Stimulated activated CD4-positive, alpha-beta T cell treated with anti-CD3 and anti-CD28 coated beads, Interleukin-4, amount 100 ng/mL, for 4 hours (primary cell): ENCODE data around the gene FCGBP.

Source experiments
- DNase-seq, 2 experiments: peaks; one replicate each; pipeline ENCODE4 v3.0.0-alpha.2; 2020

Gene FCGBP

DNA sequence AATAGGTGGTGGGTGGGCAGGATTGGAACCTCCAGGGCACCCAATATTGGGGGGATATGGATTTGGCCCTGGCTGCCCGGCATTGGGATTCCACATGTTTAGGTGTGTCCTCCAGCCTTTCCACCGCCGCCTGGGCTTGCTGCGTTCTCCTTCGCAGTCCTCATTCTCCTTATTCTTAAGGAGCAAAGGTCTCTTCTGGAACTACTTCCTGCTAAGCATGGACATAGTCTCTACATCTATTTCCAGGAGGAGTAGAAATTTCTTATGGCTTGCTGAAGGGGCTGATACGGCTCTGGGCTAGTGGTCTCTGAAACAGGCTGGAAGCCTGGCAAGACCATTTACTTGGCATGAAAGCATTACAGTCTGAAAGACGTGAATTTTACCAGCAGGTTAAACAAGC lies 9.2 kb upstream of the FCGBP start:
- DNase-seq: no peak

DNA sequence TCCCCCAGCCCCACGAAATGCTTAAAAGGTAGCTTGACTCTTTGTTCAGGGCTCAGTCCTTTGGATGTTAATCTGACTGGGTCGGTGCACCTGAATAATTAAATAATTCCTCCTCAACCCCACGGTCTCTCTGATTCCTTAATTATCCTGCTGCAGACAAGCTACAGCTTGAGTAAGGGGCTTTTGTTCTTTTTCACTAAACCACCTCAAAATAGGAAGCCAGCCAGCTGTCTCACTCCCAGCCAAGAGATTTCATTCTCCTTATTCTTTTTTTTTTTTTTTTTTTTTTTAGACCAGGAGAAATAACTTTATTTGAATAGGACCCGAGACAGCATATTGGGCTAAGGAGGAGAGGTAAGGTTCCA lies 7.9 kb upstream of the FCGBP start:
- no peak for DNase-seq

DNA sequence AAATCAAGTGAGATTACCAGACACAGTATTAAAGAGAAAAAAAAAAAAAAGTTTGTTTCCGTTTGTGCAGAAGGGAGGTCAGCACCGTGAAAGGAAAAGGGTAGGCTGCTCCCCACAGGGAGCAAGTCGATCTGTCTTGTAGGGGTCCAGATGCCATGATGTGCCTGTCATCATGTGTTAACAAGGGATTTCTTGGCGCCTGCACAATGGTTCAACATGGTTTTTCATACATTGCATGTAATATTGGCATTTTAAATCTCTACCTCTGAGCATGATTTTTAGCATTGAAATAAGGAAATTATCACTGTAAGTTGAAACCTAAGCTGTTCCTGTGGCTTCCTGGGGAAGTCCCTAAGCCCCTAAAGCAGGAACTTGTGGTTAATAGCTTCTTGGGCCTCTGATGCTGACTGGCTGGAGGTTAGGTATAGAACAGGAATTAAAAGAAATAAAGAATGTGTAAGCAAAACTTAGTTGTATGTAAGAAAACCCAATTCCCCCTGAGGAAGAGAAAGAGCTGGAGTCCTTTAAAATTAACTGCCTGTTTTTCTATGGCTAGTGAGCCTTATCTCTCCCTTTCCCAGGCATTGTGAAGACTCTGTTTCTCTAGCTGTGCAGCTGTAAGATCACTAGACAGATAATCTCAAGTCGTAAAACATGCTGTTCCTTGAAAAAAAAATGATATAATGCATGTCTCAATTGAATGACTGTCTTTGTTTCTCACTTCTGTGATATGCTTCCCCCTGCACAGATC lies 7.4 kb upstream of the FCGBP start:
- DNase-seq: peak in 1 of 2 experiments; percentile 65

DNA sequence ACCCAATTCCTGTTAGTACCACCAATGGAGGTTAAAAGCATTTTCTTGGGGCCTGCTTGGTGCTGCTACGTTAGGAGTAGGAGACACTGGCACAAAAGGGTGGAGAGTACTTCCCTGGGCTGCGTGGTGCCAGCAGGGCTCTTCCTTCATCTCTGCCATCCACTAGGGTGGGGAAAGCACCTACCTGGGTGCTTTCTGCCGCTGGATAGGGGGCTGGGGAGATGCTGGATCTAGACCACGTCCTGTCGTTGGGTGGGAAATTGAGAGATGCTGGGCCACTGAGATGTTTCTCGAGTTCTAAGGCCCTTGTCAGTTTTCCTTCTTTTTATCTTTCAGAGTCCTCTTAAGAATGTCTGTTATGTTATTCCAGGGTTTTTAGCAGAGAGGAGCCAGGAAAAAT lies 6.7 kb upstream of the FCGBP start:
- no peak for DNase-seq

DNA sequence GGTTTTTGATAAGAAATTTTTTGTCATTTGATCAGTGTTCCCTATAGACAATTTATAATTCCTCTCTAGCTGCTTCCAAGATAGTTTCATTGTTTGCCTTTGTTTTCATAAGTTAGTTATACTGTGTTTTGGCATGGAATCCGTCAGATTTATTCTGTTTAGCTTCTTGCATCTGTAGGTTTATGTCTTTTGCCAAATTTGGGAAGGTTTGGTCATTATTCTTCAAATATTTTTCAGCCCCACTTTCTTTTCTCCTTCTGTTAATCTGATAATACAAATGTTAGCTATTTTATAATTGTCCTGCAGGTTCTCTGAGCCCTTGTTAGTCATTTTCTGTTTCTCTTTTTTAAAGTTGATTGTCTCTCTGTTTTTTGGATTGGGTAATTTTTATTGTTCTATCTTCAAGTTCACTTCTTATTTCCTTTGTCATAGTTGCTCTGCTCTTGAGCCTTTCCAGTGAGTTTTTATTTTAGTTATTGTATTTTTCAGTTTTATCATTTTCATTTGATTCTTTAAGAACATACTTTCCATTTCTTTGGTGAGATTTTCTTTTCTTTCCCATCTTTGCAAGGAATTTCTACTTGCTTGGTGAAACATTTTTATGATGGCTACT lies 5.9 kb upstream of the FCGBP start:
- no peak for DNase-seq

DNA sequence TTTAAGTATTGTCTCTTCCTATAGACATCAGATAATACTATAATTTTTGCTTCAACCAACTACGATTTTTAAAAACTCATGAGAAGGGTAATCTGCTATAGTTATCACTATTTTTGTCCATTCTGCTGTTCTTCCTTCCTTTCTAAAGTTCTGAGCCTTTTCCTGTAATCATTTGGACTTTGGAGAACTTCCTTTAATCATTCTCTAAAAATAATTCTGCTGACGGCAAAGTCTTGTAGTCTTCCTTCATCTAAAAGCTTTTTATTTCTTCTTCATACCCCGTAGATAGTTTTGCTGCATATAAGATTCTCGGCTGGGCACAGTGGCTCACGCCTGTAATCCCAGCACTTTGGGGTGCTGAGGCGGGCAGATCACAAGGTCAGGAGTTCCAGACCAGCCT lies 5.1 kb upstream of the FCGBP start:
- DNase-seq: no peak

DNA sequence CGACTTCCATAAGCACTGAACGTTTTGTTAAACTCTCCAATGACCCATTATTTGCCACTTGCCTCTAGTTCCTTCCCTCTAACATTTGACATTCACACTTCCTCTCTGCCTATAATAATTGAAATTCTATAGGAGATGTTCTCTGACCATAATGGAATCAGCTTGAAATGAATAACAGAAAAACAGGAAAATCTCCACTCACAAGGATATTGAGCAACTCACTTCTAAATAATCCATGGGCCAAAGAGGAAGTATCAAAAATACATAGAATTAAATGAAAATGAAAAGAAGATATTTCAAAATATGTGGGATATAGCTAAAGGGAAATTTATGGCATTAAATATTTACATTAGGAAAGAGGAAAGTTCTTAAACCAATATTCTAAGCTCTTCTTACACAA lies 3.4 kb upstream of the FCGBP start:
- DNase-seq: no peak

DNA sequence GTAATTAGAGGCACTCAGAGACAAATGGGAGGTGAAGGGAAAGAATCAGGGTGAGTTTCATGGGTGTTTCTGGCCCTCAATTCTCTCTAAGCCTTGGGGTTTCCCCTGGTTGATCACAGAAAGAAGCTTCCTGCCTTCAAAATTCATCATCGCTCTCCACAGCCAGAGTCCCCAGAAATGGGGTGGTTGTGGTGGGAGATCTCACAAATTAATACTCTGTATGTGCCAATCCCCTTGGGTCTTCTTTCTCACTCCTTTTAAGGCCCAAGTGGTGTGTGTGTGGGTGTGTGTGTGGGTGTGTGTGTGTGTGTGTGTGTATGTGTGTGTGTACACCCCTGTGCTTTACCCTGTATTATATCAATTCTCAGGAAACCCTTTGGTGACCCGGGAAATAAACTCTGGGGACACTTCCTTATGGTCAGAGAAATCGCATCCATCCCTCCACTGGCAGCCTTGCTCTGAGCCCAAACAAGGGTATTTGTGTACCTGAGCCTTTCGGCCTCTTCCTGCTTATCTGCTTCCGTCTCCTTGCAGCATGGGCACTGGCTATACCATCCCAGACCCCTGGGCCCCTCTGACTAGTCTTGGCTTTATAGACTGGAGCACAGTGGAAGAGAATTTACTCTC lies 2.8 kb upstream of the FCGBP start:
- peak; percentile 22 to 69 for DNase-seq

DNA sequence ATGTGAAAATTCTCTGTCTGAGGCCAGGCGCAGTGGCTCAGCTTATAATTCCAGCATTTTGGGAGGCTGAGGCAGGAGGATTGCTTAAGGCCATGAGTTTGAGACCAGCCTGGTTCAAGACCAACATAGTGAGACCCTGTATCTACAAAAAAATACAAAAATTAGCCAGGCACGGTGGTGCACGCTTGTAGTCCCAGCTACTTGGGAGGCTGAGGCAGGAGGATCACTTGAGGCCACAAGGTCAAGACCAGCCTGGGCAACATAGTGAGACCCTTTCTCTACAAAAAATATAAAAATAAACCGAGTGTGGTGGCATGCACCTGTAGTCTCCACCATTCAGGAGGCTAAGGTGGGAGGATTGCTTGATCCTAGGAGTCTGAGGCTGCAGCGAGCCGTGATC lies 2.2 kb upstream of the FCGBP start:
- DNase-seq: no peak

DNA sequence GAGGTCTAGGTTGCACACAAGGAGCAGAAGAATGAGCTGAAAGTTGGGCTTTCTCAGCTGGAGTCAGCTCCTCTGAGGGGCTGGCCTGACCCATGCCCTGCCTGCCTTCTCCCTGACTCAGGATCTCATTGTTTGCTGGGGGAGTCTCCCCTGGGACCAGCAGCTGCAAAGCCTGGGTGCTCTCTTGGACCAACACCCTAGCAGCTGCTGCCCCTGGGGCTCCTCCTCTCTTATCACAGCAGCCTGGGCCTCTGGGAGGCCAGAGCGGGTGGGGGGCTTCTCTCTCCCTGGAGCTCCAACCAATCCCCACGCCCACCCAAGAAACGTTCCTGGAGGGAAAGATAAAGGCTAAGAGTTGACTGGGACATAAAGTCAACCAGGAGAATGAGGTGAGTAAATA lies 1.6 kb upstream of the FCGBP start:
- DNase-seq: no peak

DNA sequence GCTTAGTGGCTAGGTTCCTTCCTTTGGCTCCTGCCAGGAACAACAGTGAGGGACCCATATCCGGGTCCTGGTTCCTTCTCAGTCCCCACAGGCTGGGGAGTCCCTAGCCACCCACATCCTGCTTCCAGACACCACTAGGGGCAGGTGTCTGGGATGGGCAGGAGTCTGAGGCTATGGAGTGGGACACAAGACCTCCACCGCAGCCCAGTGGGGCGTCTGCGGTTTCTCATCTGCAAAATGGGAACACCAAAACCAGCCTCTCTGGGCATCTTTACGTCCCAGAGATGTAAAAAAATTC lies 879 bp upstream of the FCGBP start:
- DNase-seq: no peak

DNA sequence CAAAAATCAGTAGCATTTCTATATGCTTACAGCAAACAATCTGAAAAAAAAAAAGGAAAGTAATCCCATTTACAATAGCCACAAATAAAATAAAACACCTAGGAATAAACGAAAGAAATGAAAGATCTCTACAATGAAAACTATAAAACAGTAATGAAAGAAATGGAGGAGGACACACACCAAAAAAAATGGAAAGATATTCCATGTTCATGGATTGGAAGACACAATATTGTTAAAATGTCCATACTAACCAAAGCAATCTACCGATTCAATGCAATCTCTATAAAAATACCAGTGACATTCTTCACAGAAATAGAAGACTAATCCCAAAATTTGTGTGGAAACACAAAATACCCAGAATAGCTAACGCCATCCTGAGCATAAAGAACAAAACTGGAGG lies 4.7 kb downstream of the FCGBP start:
- DNase-seq: no peak

DNA sequence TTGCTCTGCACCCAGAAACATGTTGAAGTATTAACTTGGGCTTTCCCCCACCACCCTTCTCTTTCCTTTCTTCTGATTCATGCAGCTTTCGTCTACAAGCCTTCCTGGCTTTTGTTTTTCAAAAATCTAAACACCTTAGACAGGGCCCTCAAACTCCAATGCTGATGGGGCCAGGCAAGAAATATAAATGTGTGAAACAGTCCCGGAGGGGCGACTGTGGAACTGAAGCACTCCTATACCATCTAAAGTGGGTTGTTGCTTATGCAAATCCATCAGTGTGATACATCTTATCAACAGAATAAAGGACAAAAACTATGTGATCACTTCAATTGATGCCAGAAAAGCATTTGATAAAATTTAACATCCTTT lies 6.1 kb downstream of the FCGBP start:
- no peak for DNase-seq

DNA sequence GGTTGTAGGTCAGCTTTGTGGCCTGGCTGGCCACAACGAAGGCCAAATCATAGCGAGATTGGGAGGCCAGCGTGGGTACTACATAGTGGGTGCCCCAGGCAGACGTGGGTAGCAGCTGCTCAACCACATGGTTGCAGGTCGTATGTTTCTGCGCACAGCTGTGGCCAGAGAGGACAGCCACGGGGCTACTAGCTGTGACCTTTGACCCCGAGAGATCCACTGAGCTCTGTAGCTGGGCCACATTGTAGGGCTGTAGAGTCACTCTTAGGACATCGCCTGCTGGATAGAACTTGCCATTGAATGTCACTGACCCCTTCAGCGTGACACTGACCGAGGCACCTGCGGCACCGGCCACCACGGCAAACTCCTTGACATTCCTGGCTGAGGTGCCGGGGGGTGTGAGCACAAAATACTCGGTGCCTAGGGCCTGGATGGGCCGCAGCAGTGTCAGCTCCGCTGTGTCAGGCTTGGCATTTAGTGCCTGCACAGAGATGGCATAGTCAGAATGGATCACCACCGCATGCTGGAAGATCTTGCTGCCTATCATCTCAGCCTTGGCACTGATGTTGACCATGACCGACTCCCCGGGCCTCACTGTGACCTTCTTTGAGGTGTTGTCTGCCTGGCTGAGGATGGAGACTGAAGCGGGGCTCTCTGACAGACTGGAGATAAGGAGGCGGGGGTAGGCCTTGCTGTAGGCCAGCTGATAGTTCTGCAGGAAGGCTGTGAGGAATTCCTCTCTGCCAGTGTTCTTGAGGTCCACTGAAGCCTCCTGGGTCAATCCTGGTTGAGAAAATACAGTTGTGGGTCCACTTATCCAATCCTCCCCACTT lies 6.7 kb downstream of the FCGBP start:
- DNase-seq: no peak

DNA sequence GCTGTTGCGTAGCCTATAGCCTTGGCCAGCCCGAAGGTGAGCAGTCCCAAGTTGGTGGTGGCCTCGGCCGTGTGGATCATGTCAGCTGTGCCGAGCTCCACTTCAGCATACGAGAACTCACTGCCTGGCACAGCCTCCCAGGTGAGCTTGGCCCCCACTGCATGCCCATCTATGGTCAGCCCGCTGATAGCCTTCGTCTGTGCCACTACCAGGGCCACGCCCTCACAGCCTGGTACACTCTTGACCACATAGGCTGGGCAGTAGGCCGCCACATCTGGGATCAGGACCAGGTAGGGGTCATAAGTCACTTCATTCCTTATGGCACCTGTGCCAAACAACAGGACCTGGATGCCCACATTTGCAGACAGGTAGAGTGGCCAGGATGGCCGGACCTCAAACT lies 7.4 kb downstream of the FCGBP start:
- DNase-seq: no peak

DNA sequence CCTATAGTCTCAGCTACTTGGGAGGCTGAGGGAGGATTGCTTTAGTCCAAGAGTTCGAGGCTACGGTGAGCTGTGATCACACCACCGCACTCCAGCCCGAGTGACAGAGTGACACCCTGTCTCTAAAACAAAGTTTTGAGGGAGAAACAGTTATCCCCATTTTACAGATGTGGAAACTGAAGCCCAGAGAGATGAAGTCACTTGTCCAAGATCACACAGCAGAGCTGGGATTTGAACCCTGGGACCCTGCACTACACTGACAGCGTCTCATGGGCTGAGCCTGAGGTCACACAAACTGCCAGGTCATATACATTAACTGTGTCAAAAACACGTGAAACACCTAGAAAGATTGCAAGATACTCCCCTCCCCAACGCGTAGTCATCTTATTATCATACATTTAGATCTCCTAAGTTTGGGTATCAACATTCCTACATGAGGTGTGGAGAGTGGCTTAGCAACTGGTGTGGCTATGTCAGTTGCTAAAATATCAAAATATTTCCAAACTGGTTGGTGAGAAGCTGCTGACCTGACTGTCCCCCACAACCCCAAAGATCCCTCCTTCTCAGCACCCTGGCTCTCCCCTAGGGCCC lies 8.2 kb downstream of the FCGBP start:
- DNase-seq: no peak

DNA sequence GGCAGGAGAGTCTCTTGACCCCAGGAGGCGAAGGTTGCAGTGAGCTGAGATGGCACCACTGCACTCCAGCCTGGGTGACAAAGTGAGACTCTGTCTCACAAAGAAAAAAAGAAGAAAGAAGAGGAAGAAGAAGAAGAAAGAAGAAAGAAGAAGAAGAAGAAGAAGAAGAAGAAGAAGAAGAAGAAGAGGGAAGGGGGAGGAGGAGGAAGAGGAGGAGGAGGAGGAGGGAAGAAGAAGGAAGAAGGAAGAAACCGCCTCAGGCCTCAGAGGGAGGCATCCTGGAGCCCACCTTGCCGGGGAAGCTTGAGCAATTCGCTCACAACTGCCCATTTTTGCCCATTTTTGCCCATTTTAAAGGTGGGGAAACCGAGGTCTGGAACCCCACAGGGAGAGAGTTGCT lies 9.5 kb downstream of the FCGBP start:
- no peak for DNase-seq

DNA sequence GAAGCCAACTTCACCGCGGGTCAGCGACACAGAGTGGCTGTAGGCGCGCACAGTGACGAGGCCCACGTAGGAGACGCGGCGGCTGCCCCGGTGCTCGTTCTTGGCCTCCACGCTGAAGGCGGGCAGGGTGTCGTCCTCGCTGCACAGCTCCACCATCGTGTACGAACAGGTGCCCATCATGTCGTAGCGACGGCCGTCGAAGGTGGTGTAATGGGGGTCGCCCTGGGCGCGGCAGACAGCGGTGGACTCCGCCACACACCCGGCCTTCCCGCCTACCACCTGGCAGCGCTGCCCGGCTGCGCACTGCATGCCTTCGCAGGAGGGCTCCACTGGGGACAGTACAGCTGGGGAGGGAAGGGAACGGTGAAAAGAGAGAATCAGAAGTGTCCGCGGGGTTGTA lies 10.0 kb downstream of the FCGBP start:
- no peak for DNase-seq

DNA sequence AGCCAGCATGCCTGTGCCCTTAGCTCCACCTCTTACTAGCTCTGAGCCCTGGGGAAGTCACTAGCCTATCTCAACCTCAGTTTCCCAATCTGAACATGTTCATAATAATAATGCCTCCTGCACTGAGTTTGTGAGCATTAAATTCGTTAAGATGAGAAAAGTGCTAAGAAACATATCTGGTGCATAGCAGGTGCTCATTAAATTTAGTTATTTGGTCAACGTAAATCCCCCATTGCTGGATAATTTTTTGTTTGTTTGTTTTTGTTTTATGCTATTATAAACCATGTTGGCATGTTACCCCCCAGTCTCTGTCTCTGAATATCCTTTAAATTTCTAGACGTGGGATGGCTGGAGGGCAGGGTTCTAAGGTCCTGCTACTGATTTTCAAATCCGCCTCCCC lies 10.6 kb downstream of the FCGBP start:
- DNase-seq: no peak

DNA sequence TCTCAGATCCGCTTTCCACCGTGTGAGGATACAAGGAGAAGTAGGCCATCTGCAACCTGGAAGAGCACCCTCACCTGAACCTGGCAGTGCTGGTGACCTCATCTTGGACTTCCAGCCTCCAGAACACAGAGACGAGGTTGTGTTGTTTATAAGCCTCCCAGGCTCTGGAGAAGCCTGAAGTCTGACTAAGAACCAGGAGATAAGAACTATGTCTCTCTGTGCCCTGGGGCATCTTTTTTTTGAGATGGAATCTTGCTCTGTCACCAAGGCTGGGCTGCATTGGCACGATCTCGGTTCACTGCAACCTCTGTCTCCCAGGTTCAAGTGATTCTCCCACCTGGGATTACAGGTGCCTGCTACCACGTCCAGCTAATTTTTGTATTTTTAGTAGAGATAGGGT lies 14.5 kb downstream of the FCGBP start:
- no peak for DNase-seq

DNA sequence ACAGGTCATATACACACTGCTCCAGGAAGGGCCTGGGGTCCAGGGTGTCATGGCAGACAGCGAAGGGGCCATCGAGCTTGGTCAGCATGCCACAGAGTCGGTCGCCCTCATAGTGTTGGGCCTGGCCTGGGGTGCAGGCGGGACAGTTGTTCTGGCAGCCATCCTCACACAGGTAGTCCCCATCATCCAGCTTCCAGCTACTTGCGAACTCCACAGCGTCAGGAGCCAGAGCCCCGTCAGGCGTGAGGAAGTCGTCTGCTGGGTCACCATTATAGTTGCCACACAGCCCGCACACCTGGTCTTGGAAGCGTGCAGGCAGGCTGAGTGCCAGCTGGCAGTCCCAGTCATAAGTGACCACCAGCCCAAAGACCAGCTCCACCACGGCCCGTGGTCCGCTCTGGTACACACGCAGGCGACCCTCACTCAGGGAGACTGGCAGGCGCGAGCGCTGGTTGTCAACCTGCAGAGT lies 16.2 kb downstream of the FCGBP start:
- no peak for DNase-seq

DNA sequence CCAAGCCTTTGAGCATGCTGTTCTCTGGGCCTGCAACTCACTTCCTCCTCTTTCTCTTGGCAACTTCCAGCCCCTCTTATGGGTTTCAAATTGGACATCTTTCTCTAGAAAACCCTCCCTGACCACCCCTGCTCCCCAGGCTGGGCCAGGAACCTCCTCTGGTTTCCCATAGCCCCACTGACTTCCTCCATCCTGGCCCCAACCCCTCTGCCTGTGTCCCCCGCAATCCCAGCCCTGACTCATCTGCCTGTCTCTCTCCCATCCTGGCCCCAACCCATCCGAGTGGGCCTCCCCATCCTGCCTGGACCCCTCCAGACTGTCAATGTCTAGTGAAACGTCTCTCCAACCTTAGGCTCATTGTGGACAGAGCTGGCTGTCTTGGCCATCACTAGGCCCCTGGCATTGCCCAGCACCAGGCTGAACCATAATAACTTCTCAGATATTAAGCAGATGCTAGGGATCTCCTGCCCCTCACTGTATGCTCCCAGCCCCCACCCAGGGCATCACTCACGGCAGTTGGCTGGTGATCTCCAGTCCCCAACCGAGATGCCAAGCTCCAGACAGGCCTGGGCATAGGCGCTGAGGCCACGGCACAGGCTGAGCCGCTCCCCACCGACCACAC lies 16.8 kb downstream of the FCGBP start:
- no peak for DNase-seq

DNA sequence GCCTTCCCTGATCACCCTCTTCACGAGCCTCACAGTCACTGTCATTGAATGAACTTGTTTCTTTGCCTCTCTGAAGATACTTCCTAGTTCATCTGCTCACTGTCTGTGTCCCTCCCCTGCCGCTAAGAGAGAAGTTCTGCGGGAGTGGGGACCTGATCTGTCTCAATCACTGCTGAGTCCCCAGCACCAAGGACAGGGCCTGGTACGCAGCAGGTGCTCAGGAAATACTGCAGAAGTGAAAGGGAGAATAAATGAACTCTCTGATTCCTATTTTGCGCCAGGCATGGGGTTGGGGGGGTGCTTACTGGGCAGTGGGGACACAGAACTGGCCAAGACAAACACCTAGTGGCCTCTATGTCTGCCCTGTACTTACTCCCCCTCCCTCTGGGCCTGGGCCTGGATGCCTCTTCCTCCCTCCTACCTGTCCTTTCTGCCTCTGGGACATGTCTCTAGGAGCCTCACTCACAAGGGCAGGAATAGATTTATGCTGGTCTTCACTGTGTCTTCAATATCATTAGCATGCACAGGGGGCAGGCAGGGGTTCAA lies 17.5 kb downstream of the FCGBP start:
- no peak for DNase-seq
